ENCODE results near the gene CCSER2.
"Not testable (repeated sequence)": the region's sequence is repeated elsewhere in the genome, so short reads cannot be mapped to it uniquely, and the experiment has no call there.

Gene CCSER2

DNA sequence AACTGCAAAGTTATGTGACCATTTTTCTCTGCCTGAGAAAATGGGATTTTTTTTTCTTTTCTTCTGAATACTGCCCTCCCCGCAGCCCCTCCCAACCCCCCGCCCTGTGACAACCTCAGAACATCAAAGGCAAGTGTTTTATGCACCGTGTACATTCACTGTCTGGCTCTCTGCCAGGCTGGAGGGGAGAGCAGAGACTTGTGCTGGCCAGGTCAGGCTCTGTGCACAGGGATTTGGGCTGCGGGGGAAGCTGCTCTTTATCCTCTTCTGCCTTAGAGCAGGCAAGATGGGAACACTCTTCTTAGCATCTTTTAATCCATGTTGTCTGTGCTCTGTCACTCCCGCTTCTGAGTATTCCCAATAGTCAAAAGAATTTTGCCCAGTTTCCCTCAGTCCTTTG is 195.1 kb downstream of the CCSER2 start:
- DNase-seq, result no peak

DNA sequence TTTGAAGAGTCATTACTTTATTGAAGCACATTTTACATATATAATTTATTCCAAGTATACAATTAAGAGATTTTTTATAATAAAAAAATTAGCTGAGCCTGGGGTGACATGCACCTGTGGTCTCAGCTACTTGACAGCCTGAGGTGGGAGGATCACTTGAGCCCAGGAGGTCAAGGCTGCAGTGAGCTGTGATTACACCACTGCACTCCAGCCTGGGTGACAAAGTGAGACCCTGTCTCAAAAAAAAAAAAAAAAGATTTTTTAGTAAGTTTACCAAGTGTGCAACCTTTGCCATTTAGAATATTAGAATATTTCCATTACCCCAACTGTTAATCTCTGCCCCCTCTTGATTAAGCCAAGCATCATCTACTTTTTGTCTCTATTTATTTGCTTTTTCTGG is 196.0 kb downstream of the CCSER2 start:
- no peak for DNase-seq

DNA sequence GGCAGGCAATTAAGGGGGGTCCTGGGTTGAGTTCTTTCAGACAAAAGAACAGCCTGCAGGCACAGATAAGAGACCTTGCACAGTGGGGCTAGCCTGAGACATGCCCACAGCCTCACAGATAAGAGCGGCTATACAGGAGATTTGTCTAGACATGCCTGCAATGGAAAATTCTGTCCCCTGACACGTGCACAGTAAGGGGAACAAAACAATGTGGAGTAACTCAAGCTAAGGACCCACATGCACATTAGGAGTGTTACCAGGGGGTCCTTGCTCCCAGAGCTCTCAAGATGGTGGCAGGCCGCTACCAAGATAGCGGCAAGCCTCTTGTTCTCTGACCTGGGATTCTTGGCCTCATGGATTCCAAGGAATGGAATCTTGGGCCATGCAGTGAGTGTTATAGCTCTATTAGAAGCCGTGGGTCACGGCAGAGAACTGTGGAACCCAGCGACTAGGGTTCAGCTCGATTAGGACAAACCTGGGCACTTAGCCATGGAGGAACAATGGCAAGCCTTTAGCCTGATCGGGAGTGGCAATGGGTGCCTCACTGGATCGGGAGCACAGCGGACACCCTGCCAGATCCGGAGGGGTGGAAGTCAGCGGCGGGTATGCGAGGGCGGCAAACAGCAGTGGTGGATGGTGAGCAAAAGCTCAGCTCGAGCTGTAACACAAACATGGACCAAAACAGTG is 196.9 kb downstream of the CCSER2 start:
- DNase-seq, result no peak

DNA sequence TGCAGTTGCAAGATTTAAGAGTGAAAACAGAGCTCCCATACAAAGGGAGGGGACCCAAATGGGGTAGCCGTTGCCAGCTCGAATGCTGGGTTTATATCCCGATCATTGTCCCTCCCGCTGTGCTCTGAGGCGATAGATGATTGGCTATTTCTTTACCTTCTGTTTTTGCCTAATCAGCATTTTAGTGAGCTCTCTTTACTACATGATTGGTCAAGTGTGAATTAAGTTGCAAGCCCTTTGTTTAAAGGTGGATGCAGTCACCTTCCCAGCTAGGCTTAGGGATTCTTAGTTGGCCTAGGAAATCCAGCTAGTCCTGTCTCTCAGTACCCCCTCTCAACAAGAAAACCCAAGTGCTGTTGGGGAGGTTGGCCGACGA is 197.4 kb downstream of the CCSER2 start:
- not testable (repeated sequence) for DNase-seq

DNA sequence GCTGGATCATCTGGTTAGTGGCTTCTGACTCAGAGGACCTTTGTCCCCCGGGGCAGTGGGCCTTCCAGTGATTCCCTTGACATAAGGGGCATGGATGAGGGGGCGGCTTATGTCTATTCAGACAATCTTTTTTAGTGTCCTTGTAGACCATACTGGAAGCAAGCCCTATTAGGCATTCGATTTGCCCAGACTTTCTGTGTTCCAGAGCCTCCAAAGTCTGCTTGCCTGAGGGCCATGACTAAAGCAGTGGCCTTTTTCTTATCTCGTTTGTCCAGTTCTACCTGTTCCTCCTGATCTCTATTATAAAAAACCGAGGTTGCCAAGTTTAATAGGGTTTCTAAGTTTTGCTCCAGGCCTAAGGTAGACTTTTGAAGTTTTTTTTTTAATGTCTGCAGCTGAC is 199.0 kb downstream of the CCSER2 start:
- not testable (repeated sequence) for DNase-seq

DNA sequence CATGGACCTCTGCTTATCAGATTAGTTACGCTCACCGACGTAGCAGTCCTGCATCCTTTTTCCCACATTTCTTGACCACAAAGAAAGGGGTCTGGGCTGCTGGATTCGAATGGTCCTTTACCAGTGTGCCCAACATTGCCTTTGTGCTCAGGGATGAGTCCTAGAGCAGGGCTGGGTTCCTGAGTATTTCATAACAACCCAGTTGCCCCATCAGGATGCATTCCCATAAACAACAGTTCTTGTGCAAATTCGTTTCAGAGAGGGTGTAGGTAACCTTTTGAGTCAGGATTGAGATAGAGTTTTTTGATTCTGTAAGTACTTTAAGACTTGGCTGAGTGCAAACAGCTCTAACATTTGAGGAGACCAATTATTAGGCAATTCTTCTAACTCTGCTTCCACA is 200.1 kb downstream of the CCSER2 start:
- not testable (repeated sequence) for DNase-seq

DNA sequence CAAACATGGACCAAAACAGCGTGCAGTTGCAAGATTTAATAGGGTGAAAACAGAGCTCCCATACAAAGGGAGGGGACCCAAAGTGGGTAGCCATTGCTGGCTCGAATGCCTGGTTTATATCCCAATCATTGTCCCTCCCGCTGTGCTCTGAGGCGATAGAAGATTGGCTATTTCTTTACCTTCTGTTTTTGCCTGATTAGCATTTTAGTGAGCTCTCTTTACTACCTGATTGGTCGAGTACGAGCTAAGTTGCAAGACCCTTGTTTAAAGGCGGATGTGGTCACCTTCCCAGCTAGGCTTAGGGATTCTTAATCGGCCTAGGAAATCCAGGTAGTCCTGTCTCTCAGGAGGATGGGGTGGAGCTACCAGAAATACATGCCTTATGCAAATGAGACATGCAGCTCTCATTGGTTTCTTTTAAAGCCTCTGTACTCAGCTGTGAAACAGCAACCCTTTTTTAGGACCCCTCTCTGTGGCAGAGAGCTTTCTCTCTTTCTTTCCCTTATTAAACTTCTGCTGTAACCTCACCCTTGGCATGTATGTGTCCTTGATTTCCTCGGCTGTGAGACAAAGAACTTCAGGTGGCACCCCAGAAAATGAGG is 202.4 kb downstream of the CCSER2 start:
- DNase-seq, result no peak

DNA sequence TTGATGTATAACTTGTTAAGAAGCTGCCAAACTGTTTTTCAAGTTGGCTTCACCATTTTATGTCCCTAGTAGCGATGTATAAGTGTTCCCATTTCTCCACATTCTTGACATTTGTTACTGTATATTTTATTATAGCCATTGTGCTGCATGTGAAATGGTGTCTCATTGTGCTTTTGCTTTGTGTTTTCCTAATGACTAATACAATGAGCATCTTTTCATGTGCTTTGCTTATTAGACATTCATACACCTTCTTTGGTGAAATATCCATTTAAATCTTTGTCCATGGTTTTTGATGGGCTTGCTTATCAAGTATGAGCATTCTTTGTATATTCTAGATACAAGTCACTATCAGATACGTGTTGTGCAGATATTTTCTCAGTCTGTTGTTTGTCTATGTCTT is 203.0 kb downstream of the CCSER2 start:
- no peak for DNase-seq

DNA sequence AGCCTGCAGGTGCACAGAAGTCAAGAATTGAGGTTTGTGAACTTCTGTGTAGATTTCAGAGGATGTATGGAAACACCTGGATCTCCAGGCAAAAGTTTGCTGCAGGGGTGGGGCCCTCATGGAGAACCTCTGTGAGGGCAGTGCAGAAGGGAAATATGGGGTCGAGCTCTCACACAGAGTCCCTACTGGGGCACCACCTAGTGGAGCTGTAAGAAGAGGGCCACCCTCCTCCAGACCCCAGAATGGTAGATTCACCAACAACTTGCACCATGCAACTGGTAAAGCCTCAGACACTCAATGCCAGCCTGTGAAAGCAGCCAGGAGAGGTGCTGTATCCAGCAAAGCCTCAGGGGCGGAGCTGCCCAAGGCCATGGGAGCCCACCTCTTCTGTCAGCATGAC is 205.8 kb downstream of the CCSER2 start:
- DNase-seq, result no peak

DNA sequence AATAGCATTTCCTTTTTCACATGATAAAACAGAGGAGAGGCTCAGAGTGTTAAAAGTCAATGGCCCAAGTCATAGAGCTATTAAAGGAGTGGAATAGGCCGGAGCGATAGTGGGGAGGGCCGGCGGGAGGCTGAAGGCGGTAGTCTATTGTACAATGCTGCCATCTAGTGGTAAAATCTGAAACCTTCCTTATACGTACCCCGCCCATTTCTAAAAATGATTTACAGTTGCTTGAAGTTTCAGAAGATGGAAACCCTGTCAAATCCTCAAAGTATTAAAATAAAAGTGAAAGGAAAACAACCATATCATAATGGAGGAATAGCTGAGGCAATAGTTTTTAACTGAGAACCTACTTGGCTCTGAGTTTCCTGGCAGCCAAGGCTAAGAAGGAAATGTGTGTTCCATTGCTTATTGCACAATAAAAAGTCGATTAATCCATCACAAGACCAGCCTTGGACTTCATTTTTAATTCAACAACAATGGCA is 209.1 kb downstream of the CCSER2 start:
- peak in 2 of 5 donors; percentile 29 to 60 for DNase-seq

DNA sequence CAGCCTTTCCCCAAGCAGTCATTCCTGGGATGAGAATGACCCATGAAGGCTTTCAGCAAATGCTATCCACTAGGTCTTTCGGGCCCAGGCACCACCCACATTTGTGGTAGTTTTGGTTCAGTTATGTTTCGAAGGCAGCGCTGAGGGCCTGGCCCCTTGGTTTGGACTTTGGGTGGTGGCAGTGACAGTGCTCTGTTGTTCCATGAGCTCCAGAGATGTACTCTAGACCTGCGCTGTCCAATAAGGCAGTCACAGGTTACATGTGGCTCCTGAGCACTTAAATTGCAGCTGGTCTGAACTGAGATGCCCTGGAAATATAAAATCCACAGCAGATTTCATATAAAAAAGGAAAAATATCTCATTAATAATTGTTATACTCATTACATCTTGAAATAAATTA is 209.6 kb downstream of the CCSER2 start:
- DNase-seq, result no peak

DNA sequence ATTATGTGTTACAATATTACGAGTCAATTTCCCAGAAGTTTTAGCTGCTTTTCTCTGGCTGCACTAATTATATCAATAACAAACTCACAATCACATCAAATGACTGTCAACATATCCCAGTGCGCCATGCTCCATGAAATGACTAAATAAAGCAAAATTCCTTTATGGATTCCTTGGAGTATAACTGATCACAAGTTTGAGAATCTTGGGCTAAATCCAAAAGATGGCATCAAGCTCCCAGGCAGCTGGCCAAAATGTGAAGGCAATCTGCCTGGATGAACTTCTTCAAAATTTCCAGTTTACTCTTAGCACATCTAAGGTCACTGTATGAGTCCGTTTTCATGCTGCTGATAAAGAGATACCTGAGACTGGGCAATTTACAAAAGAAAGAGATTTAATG is 210.8 kb downstream of the CCSER2 start:
- no peak for DNase-seq

DNA sequence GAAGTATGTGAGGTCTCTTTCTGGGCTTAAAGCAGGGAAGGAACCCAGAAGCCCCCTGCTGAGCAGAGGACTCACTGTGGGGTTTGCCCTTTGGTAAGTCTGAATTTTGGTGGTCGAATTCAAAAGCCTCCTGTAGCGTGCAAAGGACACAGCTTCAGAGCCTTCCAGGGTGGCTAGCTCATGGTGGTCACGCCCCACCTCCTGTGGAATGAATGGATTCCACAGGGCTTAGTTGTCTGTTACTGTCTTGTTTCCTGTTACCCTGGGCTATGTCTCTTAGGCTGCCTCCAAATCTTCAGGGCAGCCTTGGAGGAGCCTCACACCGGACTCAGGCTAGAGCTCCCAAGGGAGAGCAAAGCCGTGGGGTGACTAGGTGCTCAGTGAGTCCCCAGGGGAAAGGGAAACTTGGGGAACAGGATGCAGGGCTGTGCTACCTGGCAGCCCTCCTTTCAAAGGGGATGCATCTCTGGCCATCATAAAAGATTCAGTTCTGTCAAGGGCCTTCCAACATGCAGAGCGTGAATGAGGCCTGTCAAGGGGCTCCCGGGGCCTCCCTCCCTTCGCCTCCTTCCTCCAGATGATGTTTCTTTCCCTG is 211.7 kb downstream of the CCSER2 start:
- no peak for DNase-seq

DNA sequence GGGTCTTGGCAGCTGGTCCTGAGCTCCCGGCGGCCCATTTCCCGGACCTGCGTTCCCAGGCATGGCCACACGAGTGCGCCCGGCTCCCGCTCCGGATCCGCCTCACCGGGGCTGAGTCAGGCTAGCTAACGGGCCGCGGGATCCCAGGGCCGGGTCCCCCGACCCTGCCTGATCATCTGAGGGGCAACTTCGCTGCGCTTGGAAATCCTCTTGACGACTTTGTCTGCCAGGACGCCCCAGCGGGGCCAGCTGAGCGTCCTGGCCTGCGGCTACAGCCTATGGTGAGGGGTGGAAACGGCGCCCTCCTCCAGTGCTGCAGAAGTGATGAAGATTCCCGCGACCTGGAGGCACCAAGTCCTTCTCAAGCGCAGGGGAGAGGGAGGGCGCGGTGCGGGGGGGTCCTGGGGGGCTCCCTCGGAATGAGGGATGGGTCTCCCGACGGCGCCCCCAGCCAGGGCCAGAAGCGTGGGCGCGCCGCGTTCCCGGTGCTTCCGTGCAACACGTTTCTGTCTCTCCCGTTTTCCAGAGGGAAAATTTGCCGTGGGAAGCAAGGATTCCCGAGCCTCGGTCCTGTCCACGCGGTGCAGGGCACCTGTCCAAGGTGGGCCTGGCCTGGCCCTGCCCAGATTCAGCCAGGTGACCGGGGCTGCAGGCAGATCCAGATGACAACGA is 212.4 kb downstream of the CCSER2 start:
- DNase-seq, result peak; percentile 30 to 54 (median 52)

DNA sequence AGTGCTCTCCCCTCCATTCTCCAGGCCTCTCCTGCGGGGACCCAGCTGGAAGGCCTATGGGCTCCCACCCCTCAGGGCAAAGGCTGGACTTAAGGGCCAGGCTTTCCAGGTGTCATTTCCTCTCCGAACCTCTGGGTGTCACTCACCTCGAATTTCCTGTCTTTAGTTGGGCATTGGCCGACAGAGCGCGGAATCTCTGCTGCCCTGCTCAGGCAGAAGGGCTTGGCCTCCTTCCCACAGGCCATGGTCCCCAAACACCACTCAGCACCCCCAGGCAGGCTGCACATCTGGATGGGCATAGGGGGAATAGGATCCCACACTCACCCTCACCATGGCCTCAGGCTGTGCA is 212.9 kb downstream of the CCSER2 start:
- no peak for DNase-seq

DNA sequence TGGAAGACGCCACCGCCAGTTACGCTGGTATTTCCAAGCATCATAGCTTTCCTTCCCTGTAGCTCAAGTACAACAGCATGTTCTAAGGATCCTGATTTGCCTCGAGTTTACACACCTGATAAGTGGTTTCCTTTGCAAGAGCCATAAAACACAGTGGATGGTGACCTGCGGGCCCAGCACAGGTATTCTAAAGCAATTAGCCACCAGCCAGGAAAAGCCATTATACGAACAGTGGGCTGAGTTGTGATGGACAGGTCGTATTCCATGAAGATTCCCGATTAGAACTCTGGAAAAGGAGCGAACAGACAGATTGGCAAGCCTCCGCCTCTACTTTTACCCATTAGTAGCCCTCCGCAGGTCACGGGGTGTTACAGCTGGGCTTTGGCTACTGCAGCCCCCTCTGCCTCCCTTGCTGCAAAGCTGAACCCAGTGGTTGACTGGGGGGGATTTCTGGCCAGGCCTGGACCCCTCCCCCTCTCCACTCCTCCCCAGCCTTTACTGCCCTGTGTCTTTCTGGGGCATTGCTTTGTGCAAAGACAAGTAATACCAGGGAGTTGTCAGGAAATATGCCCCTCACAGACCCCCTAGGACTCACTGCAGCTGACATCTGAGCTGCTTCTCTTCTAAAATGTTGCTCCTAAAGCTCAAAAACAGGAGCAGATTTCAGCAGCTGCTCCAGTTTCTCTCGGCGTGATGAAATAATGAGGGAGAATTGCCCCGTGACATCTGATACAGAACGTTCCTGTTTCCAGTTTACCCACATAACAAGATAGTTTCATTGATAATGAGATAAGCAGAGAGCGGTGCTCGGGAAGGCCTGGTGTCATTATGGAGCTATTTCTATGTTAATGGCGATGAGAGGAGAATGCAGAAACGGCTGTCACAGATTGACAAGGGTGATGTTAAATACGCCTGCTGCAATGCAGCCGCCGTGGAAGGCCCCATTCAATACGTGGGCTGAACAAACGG is 214.4 kb downstream of the CCSER2 start:
- no peak for DNase-seq

DNA sequence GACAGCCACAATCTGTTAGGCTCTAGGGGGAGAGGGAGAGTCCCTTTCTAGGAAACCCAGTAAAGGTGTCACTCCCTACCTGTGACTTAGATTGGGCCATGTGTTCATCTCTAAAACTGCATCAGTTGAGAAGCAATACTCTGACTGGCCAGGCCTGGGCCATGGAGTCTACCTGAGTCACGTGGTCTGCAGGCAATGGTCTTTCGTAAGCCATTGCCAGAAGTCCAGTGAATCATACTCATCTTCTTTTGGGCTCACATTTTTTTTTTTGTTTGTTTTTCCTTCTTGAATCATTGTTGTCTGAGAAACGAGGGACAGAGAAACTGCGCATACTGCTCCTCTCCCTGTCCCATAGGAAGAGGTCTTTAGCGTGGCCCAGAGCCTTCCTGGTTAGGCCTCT is 215.6 kb downstream of the CCSER2 start:
- DNase-seq, result no peak

DNA sequence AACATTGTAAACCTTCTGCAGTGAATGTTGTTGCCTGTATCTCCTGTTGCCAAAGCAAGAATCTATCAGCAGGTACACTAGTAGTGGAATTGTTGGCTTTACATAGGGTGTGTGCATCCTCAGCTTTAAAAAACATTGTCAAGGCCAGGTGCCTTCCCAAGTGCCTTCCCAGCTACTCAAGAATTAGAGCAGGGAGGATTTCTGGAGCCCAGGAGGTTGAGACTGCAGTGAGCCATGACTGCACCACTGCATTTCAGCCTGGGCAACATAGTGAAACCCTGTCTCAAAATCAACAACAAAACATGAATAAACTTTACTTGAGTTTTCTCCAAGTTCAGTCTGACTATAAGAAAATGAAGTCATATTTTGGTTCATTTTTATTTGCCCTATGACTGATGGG is 217.3 kb downstream of the CCSER2 start:
- DNase-seq, result no peak

DNA sequence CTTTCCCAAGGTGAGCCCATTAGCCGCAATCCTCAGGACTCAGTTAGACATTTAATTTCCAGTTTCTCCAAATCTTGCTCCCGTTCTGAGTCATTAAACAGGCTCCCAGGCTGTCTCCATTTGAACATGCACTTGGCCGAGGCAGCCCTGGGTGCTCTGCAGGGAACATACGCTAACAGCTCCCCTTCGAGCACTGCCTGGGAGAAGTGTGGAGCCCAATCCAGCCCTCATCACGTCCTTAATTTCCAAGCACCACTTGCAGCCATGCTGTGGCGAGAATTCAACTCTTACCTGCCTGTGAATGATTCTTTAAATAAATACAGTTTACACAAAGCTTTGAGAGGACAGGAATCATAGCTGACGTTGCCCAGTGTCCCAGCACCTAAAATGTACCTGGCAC is 218.2 kb downstream of the CCSER2 start:
- no peak for DNase-seq

DNA sequence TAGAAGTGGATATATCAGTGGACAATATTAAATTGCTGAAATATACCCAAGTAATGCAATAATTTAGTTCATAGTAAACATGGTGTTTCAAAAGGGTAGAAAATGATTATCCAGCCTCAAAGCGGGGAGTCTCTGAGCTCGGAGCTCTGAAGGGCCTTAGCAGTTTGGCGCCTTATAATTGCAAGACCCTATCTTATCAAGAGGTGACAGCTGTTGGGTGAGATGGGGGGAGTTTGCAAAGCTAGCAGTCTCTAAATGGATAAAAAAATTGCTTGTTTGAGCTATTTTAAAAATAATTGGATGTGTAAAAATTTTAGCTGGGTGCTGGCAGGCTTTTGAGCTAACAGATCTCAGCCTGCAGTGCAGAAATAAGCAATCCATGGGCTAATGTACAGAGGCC is 219.2 kb downstream of the CCSER2 start:
- no peak for DNase-seq

DNA sequence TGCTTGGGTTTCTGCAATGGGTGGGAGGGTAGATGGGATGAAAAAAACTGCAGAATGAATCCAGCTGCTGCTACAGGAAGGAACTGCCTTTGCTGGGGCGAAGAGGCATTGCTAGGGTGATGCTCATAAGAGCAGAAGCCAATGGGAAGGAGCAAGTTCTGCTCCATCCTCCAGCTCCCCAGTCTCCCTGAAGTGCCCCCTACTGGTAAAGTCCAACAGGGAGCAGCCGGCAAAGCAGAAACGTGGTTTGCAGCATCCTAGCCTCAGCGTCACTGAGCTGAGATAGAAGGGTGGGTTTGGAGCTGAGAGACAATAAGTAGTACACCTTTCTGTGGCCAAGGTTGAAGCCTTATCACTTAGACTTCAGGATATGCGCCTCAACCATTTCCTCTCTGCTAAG is 220.5 kb downstream of the CCSER2 start:
- no peak for DNase-seq

DNA sequence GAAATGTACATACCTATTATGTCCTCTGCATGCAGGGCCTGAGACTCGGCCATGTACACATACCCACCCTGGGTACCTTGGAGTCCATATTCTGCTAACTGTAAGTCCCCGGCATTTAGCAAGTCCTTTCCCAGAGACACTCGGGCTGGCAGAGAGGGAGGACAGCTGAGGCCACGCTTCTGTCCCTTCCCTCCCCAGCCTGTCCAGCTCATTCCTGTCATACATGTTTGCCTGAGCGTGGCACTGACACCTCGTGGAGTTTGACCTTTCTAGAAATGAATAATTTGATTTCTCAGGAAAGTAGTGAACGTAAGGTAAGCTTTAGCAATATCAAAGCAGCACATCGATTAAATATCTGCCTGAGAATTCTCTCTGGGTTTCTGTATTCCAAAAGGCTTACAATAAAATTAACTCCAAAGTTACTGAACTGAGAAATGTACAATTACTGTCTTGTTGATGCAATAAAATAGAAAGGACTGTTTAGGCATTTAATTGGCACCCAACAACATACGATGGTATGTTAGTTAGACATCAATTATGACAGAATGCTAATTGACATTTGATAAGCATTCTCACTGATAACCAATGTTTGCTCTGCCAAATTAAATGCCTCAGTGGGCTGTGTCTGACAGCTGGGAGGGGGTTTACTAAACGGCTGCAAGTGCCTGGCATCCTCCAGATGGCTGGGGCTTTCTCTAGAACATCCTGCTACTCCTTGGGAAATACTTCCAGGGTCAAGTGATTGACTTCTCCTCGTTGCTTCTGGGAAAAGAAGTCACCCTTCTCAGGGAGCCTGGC is 221.2 kb downstream of the CCSER2 start:
- no peak for DNase-seq

All from T-helper 1 cell (primary cell).